HCT116 (cell line): ENCODE measurements around the gene AK5. TPM values are rescaled to one million over a fixed set of nuclear protein-coding genes. Genes with fewer than 3 reads are reported as not detected.

Experiments used
- ATAC-seq: fragments of 200-7000 bp; cut with Tn5 transposase; 2 replicates; pipeline ENCODE4 v1.9.1; 2020; ENCODE audit warnings: mild to moderate bottlenecking, moderate library complexity
- BruUV-seq: library from RNA; stranded (reverse); fragments of 400-500 nt; replicated peaks from 2 replicates; lab custom pipeline; 2021; lab: Mats Ljungman, UMichigan
- CTCF ChIA-PET: fragments of 300-600 bp; sonication (Branson Sonifier 250); formaldehyde crosslinking; loops from one replicate; lab custom pipeline; 2021; ENCODE audit warnings: antibody characterized with exemption; lab: Charles Lee
- POLR2A ChIA-PET: fragments of 300-600, 350-600 bp; sonication (Branson Sonifier 250); formaldehyde crosslinking; loops from one replicate; lab custom pipeline; 2021; ENCODE audit warnings: antibody characterized with exemption; lab: Charles Lee
- RAD21 ChIA-PET, 2 experiments: fragments of 300-600 bp; sonication (Branson Sonifier 250); formaldehyde crosslinking; loops; one replicate each; lab custom pipeline; 2023; ENCODE audit warnings: low total read pairs in 2 of 2; ENCODE audit not compliant: uncharacterized antibody in 2 of 2, unreplicated experiment in 2 of 2, low non-redundant PET in 1 of 2; lab: Charles Lee
- DNase-seq: peaks from one replicate; pipeline ENCODE4 v3.0.0-alpha.2; 2010; ENCODE audit warnings: low read depth, low spot score
- H2AFZ ChIP-seq: fragments of 200-600 bp; shearing (Covaris generic), sonication (generic); 2 replicates; pipeline ENCODE4 v1.6.1; 2017; ENCODE audit warnings: low read depth, mixed run types, mixed read lengths, antibody characterized with exemption, low read length; ENCODE audit not compliant: poor library complexity, severe bottlenecking
- H3K27ac ChIP-seq: 2 replicates; pipeline ENCODE4 v1.5.1; 2012; ENCODE audit warnings: low read depth, low read length
- H3K27me3 ChIP-seq: fragments of 200-600 bp; sonication (generic); 2 replicates; pipeline ENCODE4 v1.6.1; 2016; ENCODE audit warnings: mixed run types, low read length, mixed read lengths; ENCODE audit not compliant: insufficient read depth
- H3K36me3 ChIP-seq, 2 experiments: fragments of 200-500 bp in 1 of 2; fragments of 200-600 bp in 1 of 2; sonication (Bioruptor generic) in 1 of 2; sonication (generic) in 1 of 2; 2 replicates each; pipeline versions ENCODE4 v1.5.1 to v1.6.1; 2014 to 2016; ENCODE audit warnings: low read length in 2 of 2, inconsistent platforms in 1 of 2, mixed read lengths in 1 of 2, mixed run types in 1 of 2; ENCODE audit not compliant: insufficient read depth in 2 of 2, control insufficient read depth in 1 of 2
- H3K4me1 ChIP-seq, 2 experiments: fragments of 200-600 bp in 1 of 2; sonication (generic) in 1 of 2; 2 replicates each; pipeline versions ENCODE4 v1.5.1 to v1.6.1; 2012 to 2017; ENCODE audit warnings: low read length in 2 of 2, inconsistent platforms in 1 of 2, mild to moderate bottlenecking in 1 of 2, mixed read lengths in 1 of 2, mixed run types in 1 of 2, moderate library complexity in 1 of 2; ENCODE audit not compliant: insufficient read depth in 2 of 2, control insufficient read depth in 1 of 2
- H3K4me2 ChIP-seq: fragments of 200-600 bp; sonication (generic); 2 replicates; pipeline ENCODE4 v1.6.1; 2017; ENCODE audit warnings: mixed run types, low read length, mixed read lengths
- H3K4me3 ChIP-seq, 2 experiments: fragments of 200-600 bp in 1 of 2; sonication (generic) in 1 of 2; replicated peaks in 1 of 2; 2 replicates each; pipeline ENCODE4 v1.5.1; 2011 to 2016; ENCODE audit warnings: low read length in 2 of 2, control low read depth in 1 of 2, low read depth in 1 of 2, mild to moderate bottlenecking in 1 of 2, mixed read lengths in 1 of 2, mixed run types in 1 of 2
- H3K79me2 ChIP-seq: fragments of 200-600 bp; sonication (generic); 2 replicates; pipeline ENCODE4 v1.6.1; 2017; ENCODE audit warnings: mild to moderate bottlenecking, mixed run types, low read length, moderate library complexity, mixed read lengths; ENCODE audit not compliant: insufficient read depth
- H3K9ac ChIP-seq: fragments of 200-600 bp; sonication (generic); 2 replicates; pipeline ENCODE4 v1.6.1; 2016; ENCODE audit warnings: low read length, mixed read lengths
- H3K9me2 ChIP-seq: fragments of 200-600 bp; sonication (generic), shearing (Covaris generic); 2 replicates; pipeline ENCODE4 v1.6.1; 2017; ENCODE audit warnings: mixed run types, mild to moderate bottlenecking, moderate library complexity; ENCODE audit not compliant: insufficient read depth
- H3K9me3 ChIP-seq, 2 experiments: fragments of 200-500 bp in 1 of 2; fragments of 200-600 bp in 1 of 2; sonication (Bioruptor generic) in 1 of 2; sonication (generic) in 1 of 2; 2 replicates each; pipeline ENCODE4 v1.6.1; 2014 to 2017; ENCODE audit warnings: low read length in 2 of 2, mixed read lengths in 2 of 2, inconsistent platforms in 1 of 2, low read depth in 1 of 2, mild to moderate bottlenecking in 1 of 2, mixed run types in 1 of 2, moderate library complexity in 1 of 2; ENCODE audit not compliant: control insufficient read depth in 1 of 2, insufficient read depth in 1 of 2
- H4K20me1 ChIP-seq: fragments of 200-600 bp; sonication (generic), shearing (Covaris generic); 2 replicates; pipeline ENCODE4 v1.6.1; 2017; ENCODE audit warnings: mixed run types, mild to moderate bottlenecking, moderate library complexity; ENCODE audit not compliant: insufficient read depth
- CBX3 ChIP-seq: IDR thresholded peaks from 2 replicates; pipeline ENCODE4 v1.6.1; 2012; ENCODE audit warnings: low read depth
- CEBPB ChIP-seq: IDR thresholded peaks from 2 replicates; pipeline ENCODE4 v1.6.1; 2012; ENCODE audit warnings: low read depth
- EGR1 ChIP-seq: IDR thresholded peaks from 2 replicates; pipeline ENCODE4 v1.6.1; 2012; ENCODE audit warnings: low read depth
- ELF1 ChIP-seq: IDR thresholded peaks from 2 replicates; pipeline ENCODE4 v1.6.1; 2012; ENCODE audit warnings: low read depth, borderline replicate concordance
- EZH2phosphoT487 ChIP-seq: fragments of 200-600 bp; IDR thresholded peaks from 2 replicates; pipeline ENCODE4 v1.6.1; 2018; ENCODE audit warnings: antibody characterized with exemption, borderline replicate concordance
- FOSL1 ChIP-seq: IDR thresholded peaks from 2 replicates; pipeline ENCODE4 v1.6.1; 2012; ENCODE audit warnings: low read depth
- JUND ChIP-seq: IDR thresholded peaks from 2 replicates; pipeline ENCODE4 v1.6.1; 2012
- MAX ChIP-seq: IDR thresholded peaks from 2 replicates; pipeline ENCODE4 v1.6.1; 2012
- POLR2A ChIP-seq: IDR thresholded peaks from 2 replicates; pipeline ENCODE4 v1.7.0; 2011; ENCODE audit warnings: borderline replicate concordance; ENCODE audit not compliant: insufficient read depth, insufficient read length; ENCODE audit errors: extremely low read depth
- POLR2AphosphoS5 ChIP-seq: IDR thresholded peaks from 2 replicates; pipeline ENCODE4 v1.6.1; 2011; ENCODE audit warnings: mild to moderate bottlenecking, low read depth, low read length, moderate library complexity
- SP1 ChIP-seq: IDR thresholded peaks from 2 replicates; pipeline ENCODE4 v1.6.1; 2012; ENCODE audit warnings: low read depth
- SRF ChIP-seq: IDR thresholded peaks from 2 replicates; pipeline ENCODE4 v1.6.1; 2012; ENCODE audit warnings: low read depth
- TCF7L2 ChIP-seq: IDR thresholded peaks from 2 replicates; pipeline ENCODE4 v1.7.0; 2011; ENCODE audit warnings: borderline replicate concordance, inconsistent platforms; ENCODE audit not compliant: insufficient read depth, insufficient read length; ENCODE audit errors: extremely low read depth
- ZBTB33 ChIP-seq: IDR thresholded peaks from 2 replicates; pipeline ENCODE4 v1.6.1; 2011; ENCODE audit warnings: mild to moderate bottlenecking, low read length, moderate library complexity; ENCODE audit not compliant: insufficient replicate concordance; ENCODE audit errors: extremely low read depth
- ZNF274 ChIP-seq: fragments of 200-500 bp; sonication (Bioruptor generic); IDR thresholded peaks from 2 replicates; pipeline ENCODE4 v1.6.1; 2014; ENCODE audit warnings: mild to moderate bottlenecking, low read depth, low read length, inconsistent platforms
- intact Hi-C: fragments of 100-400 bp; cut with micrococcal nuclease; formaldehyde crosslinking; loops from 2 replicates; pipeline ENCODE4 v1.10.0; 2022
- total RNA-seq: library from RNA; stranded (reverse); gene quantifications from one replicate; pipeline ENCODE4 v1.2.1, GENCODE V29; 2021; ENCODE audit not compliant: unreplicated experiment
- TF ChIP-seq, protein P1 (sequence below): IDR thresholded peaks from 2 replicates; pipeline ENCODE4 v1.6.1; 2012; ENCODE audit warnings: low read depth
- TF ChIP-seq, protein P2 (sequence below), 3 experiments: fragments of 200-600 bp in 1 of 3; sonication (generic) in 1 of 3; IDR thresholded peaks in 2 of 3; conservative IDR thresholded peaks in 1 of 3; 2 replicates each; pipeline ENCODE4 v1.5.1; 2012 to 2017; ENCODE audit warnings: low read depth in 2 of 3, low read length in 2 of 3, antibody characterized with exemption in 1 of 3, borderline replicate concordance in 1 of 3, control low read depth in 1 of 3, mild to moderate bottlenecking in 1 of 3, mixed read lengths in 1 of 3, mixed run types in 1 of 3, moderate library complexity in 1 of 3; ENCODE audit not compliant: insufficient read depth in 1 of 3

AK5 gene
- total RNA-seq, 1 experiment from 2014 or later = 0.22 TPM

DNA sequence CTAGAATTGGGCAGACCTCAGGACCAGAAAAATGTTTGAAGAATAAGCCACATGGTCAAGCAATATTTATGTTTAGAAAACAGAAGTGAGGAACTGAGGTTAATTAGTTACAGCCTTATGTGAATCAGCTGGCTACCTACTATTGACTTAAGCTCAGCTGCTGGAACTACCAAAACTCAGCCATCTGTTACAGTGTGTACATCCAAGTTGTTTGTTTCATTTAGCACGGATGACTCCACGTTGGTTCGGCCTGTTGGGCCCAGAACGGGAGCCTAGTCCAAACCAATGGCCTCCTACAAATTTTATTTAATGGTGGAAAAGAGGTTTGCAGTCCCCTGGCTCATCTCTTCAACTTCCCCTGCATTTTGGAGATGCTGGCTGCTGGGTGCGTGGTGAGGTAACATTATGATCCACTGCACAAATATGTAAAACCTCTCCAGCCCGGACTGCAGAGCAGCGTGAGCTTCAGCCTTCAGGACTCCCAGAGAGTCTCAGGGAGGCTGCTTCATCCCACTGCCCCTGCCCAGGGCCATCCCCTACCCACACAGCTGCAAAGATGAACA, 257.2 kb downstream of the AK5 start (continued):
- TF ChIP-seq, protein P1, sequence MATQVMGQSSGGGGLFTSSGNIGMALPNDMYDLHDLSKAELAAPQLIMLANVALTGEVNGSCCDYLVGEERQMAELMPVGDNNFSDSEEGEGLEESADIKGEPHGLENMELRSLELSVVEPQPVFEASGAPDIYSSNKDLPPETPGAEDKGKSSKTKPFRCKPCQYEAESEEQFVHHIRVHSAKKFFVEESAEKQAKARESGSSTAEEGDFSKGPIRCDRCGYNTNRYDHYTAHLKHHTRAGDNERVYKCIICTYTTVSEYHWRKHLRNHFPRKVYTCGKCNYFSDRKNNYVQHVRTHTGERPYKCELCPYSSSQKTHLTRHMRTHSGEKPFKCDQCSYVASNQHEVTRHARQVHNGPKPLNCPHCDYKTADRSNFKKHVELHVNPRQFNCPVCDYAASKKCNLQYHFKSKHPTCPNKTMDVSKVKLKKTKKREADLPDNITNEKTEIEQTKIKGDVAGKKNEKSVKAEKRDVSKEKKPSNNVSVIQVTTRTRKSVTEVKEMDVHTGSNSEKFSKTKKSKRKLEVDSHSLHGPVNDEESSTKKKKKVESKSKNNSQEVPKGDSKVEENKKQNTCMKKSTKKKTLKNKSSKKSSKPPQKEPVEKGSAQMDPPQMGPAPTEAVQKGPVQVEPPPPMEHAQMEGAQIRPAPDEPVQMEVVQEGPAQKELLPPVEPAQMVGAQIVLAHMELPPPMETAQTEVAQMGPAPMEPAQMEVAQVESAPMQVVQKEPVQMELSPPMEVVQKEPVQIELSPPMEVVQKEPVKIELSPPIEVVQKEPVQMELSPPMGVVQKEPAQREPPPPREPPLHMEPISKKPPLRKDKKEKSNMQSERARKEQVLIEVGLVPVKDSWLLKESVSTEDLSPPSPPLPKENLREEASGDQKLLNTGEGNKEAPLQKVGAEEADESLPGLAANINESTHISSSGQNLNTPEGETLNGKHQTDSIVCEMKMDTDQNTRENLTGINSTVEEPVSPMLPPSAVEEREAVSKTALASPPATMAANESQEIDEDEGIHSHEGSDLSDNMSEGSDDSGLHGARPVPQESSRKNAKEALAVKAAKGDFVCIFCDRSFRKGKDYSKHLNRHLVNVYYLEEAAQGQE = no peak
- no peak for TF ChIP-seq JUND

GRCh38 chr1:77539519-77540142, 257.8 kb downstream of the AK5 start:
- Histone ChIP-seq H3K4me2 (peak overlapping the region; percentile 46), H3K79me2 (no peaks in the 10 kb centered on the region), H3K9me3 (no peaks in the 10 kb centered on the region), H3K9ac (no peak overlapping the region), H3K36me3 (no peaks in the 10 kb centered on the region), H3K4me1 (peaks cover 30 to 64% of the 10 kb centered on the region in 2 experiments), H3K27ac (no peak overlapping the region), H3K4me3 (0 out of 4 replicates have a peak overlapping the region, but pooled peaks of 1 of the 2 experiments have one; percentile 4), H4K20me1 (no peaks in the 10 kb centered on the region), H3K27me3 (no peaks in the 10 kb centered on the region), H2AFZ (peak overlapping the region; percentile 87), H3K9me2 (no peaks in the 10 kb centered on the region)
- BruUV-seq = no TSS peak
- no peak for DNase-seq
- ChIA-PET CTCF (no interaction called here), RAD21 (no interaction called here), POLR2A (no interaction called here)
- intact Hi-C loops = loop anchor here (5.0 to 10.0 kb wide), 3 partner anchors 217 to 575 kb away; no protein-coding TSS in a partner anchor
- ATAC-seq = peak; percentile 32
- TF ChIP-seq SP1 (no peak), ELF1 (no peak), MAX (no peak), ZNF274 (no peak), TCF7L2 (no peak), CEBPB (no peak), POLR2AphosphoS5 (no peak), JUND (no peak), CBX3 (no peak), ZBTB33 (no peak), FOSL1 (no peak), POLR2A (no peak), SRF (no peak), EZH2phosphoT487 (no peak), EGR1 (no peak)
- TF ChIP-seq, protein P2, sequence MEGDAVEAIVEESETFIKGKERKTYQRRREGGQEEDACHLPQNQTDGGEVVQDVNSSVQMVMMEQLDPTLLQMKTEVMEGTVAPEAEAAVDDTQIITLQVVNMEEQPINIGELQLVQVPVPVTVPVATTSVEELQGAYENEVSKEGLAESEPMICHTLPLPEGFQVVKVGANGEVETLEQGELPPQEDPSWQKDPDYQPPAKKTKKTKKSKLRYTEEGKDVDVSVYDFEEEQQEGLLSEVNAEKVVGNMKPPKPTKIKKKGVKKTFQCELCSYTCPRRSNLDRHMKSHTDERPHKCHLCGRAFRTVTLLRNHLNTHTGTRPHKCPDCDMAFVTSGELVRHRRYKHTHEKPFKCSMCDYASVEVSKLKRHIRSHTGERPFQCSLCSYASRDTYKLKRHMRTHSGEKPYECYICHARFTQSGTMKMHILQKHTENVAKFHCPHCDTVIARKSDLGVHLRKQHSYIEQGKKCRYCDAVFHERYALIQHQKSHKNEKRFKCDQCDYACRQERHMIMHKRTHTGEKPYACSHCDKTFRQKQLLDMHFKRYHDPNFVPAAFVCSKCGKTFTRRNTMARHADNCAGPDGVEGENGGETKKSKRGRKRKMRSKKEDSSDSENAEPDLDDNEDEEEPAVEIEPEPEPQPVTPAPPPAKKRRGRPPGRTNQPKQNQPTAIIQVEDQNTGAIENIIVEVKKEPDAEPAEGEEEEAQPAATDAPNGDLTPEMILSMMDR (IDR thresholded peaks at IDR 0.05 in 2 of 3, conservative IDR thresholded peaks at IDR 0.05 in 1 of 3; ENCODE audit: borderline replicate concordance in 1 of 3, insufficient read depth in 1 of 3, low read depth in 2 of 3, low read length in 2 of 3) = no peak
